GM19395 (cell line): Measurements from ENCODE around the gene KBTBD12.
"Not testable (repeated sequence)": the region's sequence is repeated elsewhere in the genome, so short reads cannot be mapped to it uniquely, and the experiment has no call there.

Experiments used
- ATAC-seq: cut with Tn5 transposase; IDR thresholded peaks from one replicate; pipeline ENCODE4 v1.9.1; 2021; ENCODE audit warnings: mild to moderate bottlenecking, moderate library complexity; ENCODE audit not compliant: unreplicated experiment

The KBTBD12 gene

GRCh38 chr3:127903611-127904375 lies 11.2 kb upstream of the KBTBD12 start:
- ATAC-seq = no peak

GRCh38 chr3:127905556-127905955 lies 9.5 kb upstream of the KBTBD12 start:
- no peak for ATAC-seq

GRCh38 chr3:127906653-127907052 lies 8.4 kb upstream of the KBTBD12 start:
- ATAC-seq = not testable (repeated sequence)

- ATAC-seq = no peak
These were observed 6.8 kb upstream of the KBTBD12 start for GRCh38 chr3:127908202-127908601.

- ATAC-seq = no peak
These were observed 6.1 kb upstream of the KBTBD12 start for GRCh38 chr3:127908951-127909350.

GRCh38 chr3:127909646-127910045 lies 5.4 kb upstream of the KBTBD12 start:
- no peak for ATAC-seq

GRCh38 chr3:127911421-127911931 lies 3.6 kb upstream of the KBTBD12 start:
- ATAC-seq = no peak

- ATAC-seq = not testable (repeated sequence)
These were observed 1.2 kb upstream of the KBTBD12 start for GRCh38 chr3:127913841-127914240.

- no peak for ATAC-seq
These were observed 448 bp upstream of the KBTBD12 start for GRCh38 chr3:127914584-127914983.

GRCh38 chr3:127915937-127916493 lies 983 bp downstream of the KBTBD12 start:
- no peak for ATAC-seq

GRCh38 chr3:127920738-127921137 lies 5.7 kb downstream of the KBTBD12 start:
- no peak for ATAC-seq

GRCh38 chr3:127923611-127924010 lies 8.6 kb downstream of the KBTBD12 start:
- ATAC-seq = no peak

- ATAC-seq = no peak
These were observed 10.4 kb downstream of the KBTBD12 start for GRCh38 chr3:127925384-127925783.

- ATAC-seq = no peak
These were observed 13.0 kb downstream of the KBTBD12 start for GRCh38 chr3:127927829-127928604.

GRCh38 chr3:127929818-127930413 lies 14.9 kb downstream of the KBTBD12 start:
- ATAC-seq = no peak

- ATAC-seq = no peak
These were observed 18.4 kb downstream of the KBTBD12 start for GRCh38 chr3:127933396-127933795.

- ATAC-seq = no peak
These were observed 23.8 kb downstream of the KBTBD12 start for GRCh38 chr3:127938800-127939199.

GRCh38 chr3:127940116-127940515 lies 25.1 kb downstream of the KBTBD12 start:
- ATAC-seq = no peak

- no peak for ATAC-seq
These were observed 27.6 kb downstream of the KBTBD12 start for GRCh38 chr3:127942613-127943012.

GRCh38 chr3:127948211-127948610 lies 33.2 kb downstream of the KBTBD12 start:
- ATAC-seq = no peak

GRCh38 chr3:127949446-127950055 lies 34.5 kb downstream of the KBTBD12 start:
- no peak for ATAC-seq
